SK-N-MC (cell line): ENCODE results near the gene LCE3A.

Source experiments
- EZH2 ChIP-seq: fragments of 200-600 bp; sonication (generic); IDR thresholded peaks from one replicate; pipeline ENCODE4 v1.6.1; 2017; ENCODE audit warnings: antibody characterized with exemption
- FOXP2 ChIP-seq: optimal IDR thresholded peaks from 2 replicates; pipeline ENCODE3; 2011; ENCODE audit warnings: mild to moderate bottlenecking, moderate library complexity; ENCODE audit not compliant: insufficient read depth; ENCODE audit errors: extremely low read length, control extremely low read depth
- POLR2AphosphoS5 ChIP-seq: IDR thresholded peaks from 2 replicates; pipeline ENCODE4 v1.6.1; 2012; ENCODE audit warnings: mild to moderate bottlenecking, low read depth, low read length, borderline replicate concordance

GRCh38 chr1:152658649-152659048 lies 35.7 kb upstream of the LCE3A start:
- TF ChIP-seq EZH2: no peak
- no peak for TF ChIP-seq POLR2AphosphoS5
- TF ChIP-seq FOXP2: no peak
